Endothelial cell (in vitro differentiated cells): ENCODE data around the gene MAD1L1. TPM values are rescaled to one million over a fixed set of nuclear protein-coding genes. Genes with fewer than 3 reads are reported as not detected.

Experiments used
- DNase-seq: peaks from one replicate; pipeline ENCODE4 v3.0.0; 2021; ENCODE audit warnings: low spot score
- H3K27ac Mint-ChIP-seq: one replicate; pipeline ENCODE4 v1.8.0; 2021; ENCODE audit warnings: mixed read lengths, inconsistent platforms; ENCODE audit not compliant: unreplicated experiment
- H3K27me3 Mint-ChIP-seq: one replicate; pipeline ENCODE4 v1.8.0; 2021; ENCODE audit warnings: mild to moderate bottlenecking, moderate library complexity, mixed read lengths, inconsistent platforms; ENCODE audit not compliant: unreplicated experiment
- H3K36me3 Mint-ChIP-seq: one replicate; pipeline ENCODE4 v1.8.0; 2021; ENCODE audit warnings: mild to moderate bottlenecking, low read depth, mixed read lengths, inconsistent platforms; ENCODE audit not compliant: unreplicated experiment
- H3K4me1 Mint-ChIP-seq: one replicate; pipeline ENCODE4 v1.8.0; 2021; ENCODE audit warnings: mild to moderate bottlenecking, mixed read lengths, inconsistent platforms; ENCODE audit not compliant: unreplicated experiment
- H3K4me3 Mint-ChIP-seq: one replicate; pipeline ENCODE4 v1.8.0; 2021; ENCODE audit warnings: mild to moderate bottlenecking, mixed read lengths, inconsistent platforms; ENCODE audit not compliant: unreplicated experiment
- H3K9me3 Mint-ChIP-seq: one replicate; pipeline ENCODE4 v1.8.0; 2021; ENCODE audit warnings: mixed read lengths, inconsistent platforms; ENCODE audit not compliant: unreplicated experiment
- total RNA-seq: library from RNA; stranded (reverse); fragmentation: NEBNext Ultra II Directional; extraction: Animal tissue kit (Norgen Biotek cat#: 25700); gene quantifications from one replicate; pipeline ENCODE4 v1.2.1, GENCODE V29; 2021; ENCODE audit not compliant: unreplicated experiment
- TF ChIP-seq, protein P1 (sequence below): fragments of 200-600 bp; sonication (generic); IDR thresholded peaks from one replicate; pipeline ENCODE4 v1.5.0; 2021; ENCODE audit warnings: antibody characterized with exemption; ENCODE audit not compliant: unreplicated experiment

Gene MAD1L1
- total RNA-seq, 1 donor from 2014 or later: 43.3 TPM

GRCh38 chr7:1851721-1852516 lies 380.8 kb downstream of the MAD1L1 start:
- Mint-ChIP-seq H3K27me3 (peaks cover 9% of the 10 kb centered on the region), H3K4me3 (no peak overlapping the region), H3K36me3 (peaks cover 4% of the 10 kb centered on the region), H3K9me3 (no peaks in the 10 kb centered on the region), H3K27ac (no peak overlapping the region), H3K4me1 (no peaks in the 10 kb centered on the region)
- no peak for DNase-seq
- TF ChIP-seq, protein P1, sequence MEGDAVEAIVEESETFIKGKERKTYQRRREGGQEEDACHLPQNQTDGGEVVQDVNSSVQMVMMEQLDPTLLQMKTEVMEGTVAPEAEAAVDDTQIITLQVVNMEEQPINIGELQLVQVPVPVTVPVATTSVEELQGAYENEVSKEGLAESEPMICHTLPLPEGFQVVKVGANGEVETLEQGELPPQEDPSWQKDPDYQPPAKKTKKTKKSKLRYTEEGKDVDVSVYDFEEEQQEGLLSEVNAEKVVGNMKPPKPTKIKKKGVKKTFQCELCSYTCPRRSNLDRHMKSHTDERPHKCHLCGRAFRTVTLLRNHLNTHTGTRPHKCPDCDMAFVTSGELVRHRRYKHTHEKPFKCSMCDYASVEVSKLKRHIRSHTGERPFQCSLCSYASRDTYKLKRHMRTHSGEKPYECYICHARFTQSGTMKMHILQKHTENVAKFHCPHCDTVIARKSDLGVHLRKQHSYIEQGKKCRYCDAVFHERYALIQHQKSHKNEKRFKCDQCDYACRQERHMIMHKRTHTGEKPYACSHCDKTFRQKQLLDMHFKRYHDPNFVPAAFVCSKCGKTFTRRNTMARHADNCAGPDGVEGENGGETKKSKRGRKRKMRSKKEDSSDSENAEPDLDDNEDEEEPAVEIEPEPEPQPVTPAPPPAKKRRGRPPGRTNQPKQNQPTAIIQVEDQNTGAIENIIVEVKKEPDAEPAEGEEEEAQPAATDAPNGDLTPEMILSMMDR: no peak

- TF ChIP-seq, protein P1: no peak
These were observed 381.7 kb downstream of the MAD1L1 start for GRCh38 chr7:1850976-1851571.

DNA sequence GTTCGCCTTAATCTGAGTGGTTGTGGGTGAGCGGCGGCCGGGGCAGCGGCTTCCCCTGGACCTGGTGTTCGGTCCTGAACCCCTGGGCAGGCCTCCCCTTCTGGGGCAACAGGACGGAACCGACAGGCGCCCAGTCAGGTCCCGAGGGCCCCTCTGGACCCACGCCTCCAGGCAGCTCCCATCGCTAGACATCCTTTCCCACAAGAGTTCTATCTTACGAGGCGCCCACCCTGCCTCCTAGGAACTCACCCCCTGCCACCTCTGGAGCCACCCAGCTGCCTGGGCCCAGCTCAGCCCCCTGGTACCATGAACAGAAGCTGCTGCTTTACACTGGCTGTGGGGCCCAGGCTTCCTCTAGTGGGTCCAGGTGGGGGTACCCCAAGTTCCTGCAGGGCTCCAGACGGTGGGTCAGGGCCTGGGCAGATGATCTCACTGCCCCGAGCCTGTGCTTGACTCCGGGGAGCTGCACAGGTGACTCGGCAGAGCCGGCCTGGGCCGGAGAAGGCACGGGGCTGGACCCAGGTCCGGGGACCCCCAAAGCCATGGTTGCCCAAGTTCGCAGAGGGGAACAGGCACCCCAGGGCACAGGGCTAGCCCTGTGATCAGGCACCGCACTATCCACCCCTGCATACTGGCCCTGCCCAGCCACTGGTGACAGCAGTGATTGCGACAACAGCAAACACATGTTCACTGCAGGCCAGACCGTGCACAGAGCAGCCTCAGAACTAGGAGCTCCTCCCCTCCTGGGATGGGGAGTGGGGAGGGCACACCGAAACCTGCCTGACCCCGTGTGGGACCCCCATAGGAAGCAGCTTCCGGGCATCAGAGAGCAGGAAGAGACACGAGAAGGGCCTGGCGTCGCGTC lies 382.4 kb downstream of the MAD1L1 start:
- no peak overlapping the region for H3K27ac Mint-ChIP-seq
- DNase-seq: no peak
- no peaks in the 10 kb centered on the region for H3K4me1 Mint-ChIP-seq
- no peaks in the 10 kb centered on the region for H3K9me3 Mint-ChIP-seq
- peaks cover 7% of the 10 kb centered on the region for H3K36me3 Mint-ChIP-seq
- H3K27me3 Mint-ChIP-seq: peaks cover 12% of the 10 kb centered on the region
- H3K4me3 Mint-ChIP-seq: no peak overlapping the region
- TF ChIP-seq, protein P1: no peak

More at GRCh38 chr7:1850976-1851571, 381.7 kb downstream of the MAD1L1 start:
- DNase-seq: no peak
- H3K27me3 Mint-ChIP-seq: peaks cover 12% of the 10 kb centered on the region
- no peak overlapping the region for H3K4me3 Mint-ChIP-seq
- no peaks in the 10 kb centered on the region for H3K9me3 Mint-ChIP-seq
- no peak overlapping the region for H3K27ac Mint-ChIP-seq
- peaks cover 7% of the 10 kb centered on the region for H3K36me3 Mint-ChIP-seq
- no peaks in the 10 kb centered on the region for H3K4me1 Mint-ChIP-seq

GRCh38 chr7:1849351-1850041 lies 383.2 kb downstream of the MAD1L1 start:
- Mint-ChIP-seq H3K9me3 (no peaks in the 10 kb centered on the region), H3K4me3 (no peak overlapping the region), H3K36me3 (peaks cover 7% of the 10 kb centered on the region), H3K27ac (no peak overlapping the region), H3K4me1 (no peaks in the 10 kb centered on the region), H3K27me3 (peaks cover 11% of the 10 kb centered on the region)
- TF ChIP-seq, protein P1: no peak
- no peak for DNase-seq
